Activated CD4-positive, alpha-beta T cell treated with anti-CD3 and anti-CD28 coated beads, Interleukin-2, amount 50 U/mL, for 48 hours (primary cell): ENCODE measurements around the gene ARL5C.

Experiments
- DNase-seq, 2 experiments: peaks; one replicate each; pipeline ENCODE4 v3.0.0-alpha.2; 2020

ARL5C gene

GRCh38 chr17:39166437-39167335 lies 725 bp upstream of the ARL5C start:
- DNase-seq: no peak

DNA sequence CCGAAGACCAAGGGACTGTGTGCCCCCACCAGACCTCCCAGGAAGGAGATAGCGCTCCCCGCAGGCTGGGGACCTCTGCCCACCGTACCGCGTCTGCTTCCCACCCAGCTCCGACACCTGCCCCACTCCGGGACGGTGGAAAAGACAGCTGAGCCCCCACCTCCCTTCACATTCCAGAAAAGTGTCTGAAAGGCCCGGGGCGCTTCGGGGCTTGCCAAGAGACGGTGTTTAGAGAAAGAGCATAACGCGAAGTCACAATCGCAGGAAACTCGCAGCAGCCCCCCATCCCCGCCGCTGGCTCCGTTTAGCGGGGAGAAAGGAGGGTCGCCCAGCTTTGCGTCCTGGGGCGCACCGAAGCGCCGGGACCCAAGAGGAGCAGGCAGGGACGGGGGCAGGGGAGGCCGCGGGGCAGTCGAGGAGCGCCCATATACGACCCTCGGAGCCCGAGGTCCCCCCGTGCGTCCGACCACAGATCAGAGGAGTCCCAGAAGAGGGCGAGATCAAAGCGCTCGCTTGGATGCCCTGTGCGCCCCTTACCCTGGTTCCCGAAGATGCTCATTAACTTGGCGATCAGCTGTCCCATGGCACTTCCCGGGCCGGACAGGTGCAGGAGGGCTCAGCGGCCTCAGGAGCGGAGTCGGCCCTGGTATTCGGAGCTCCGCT lies 652 bp downstream of the ARL5C start:
- DNase-seq: no peak

DNA sequence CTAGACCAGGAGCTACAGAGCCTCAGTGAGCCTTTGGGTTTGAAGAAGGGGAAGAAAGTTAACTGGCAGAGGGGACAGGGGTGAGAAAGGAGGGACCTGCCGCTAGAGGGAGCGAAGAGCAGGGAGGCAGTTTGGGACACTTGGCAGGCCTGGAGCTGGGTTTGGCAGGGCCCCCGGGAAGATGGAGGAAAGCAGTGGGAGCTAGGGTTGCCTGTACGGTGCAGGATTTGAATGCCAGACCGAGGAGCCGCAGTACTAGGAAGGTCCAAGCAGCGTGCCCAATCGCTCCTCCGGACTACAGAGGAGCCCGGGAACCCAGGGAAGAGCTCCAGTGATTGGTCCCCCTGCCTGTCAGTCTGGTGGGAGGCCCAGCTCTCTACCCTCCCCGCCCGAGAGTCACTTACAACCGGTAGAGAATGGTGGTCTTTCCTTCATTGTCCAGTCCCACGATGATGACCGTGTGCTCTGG lies 1.3 kb downstream of the ARL5C start:
- DNase-seq: peak; percentile 76 to 84

DNA sequence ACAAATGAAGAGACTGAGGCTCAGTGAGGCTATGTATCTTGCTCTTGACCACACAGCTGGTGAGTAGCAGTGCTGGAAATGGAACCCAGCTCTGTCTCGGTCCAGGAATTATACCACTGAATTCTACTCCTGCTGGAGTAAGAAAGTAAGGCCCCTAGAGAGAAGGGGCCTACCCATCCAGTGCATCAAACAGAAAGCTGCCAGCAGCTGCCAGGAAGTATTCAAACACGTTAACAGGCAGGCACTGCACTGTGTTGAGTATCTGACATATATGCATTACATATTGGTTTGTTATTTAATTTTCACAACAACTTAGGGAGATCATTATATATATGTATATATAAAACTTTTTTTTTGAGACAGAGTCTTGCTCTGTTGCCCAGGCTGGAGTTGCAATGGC lies 4.0 kb downstream of the ARL5C start:
- no peak for DNase-seq

GRCh38 chr17:39158623-39159022 lies 7.3 kb downstream of the ARL5C start:
- no peak for DNase-seq

DNA sequence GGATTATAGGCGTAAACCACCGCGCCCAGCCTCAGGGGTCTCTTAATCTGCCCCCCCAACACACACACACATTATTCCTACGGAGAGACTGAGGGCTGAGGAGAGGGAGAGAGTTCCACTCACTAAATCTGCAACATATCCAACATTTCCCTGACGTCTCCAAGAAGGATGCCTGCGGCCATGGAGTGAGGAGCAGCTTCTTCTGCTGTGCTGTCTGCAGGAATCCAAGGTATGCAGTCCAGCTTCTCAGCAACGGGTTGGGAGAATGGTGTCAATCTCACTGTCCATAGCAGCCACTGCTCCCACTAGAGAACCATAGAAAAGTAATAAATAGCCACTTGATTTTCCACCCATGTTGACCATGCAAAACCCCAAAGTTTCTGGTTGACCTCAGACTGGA lies 9.5 kb downstream of the ARL5C start:
- no peak for DNase-seq

DNA sequence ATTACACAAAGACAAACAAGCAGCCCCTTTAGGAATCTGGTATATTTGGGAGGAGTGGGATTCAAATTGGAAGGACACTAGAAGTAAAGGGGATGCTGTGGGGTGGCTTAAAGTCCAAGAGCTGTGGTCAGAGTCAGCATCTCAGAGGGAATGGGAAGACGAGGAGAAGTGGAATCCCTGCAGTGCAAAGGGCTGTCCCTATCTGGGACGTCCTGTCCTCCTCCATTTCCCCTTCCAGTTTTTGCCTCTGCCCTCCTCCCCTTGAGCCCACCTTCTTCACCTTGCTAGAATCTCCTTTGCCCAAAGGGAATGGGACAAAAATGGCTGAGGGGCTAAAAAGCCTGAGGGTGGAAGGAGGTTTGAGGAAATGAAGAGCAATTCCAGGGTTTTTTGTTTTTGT lies 10.3 kb downstream of the ARL5C start:
- DNase-seq: no peak

GRCh38 chr17:39153599-39154051 lies 12.3 kb downstream of the ARL5C start:
- DNase-seq: peak; percentile 95 to 96

GRCh38 chr17:39151943-39152818 lies 13.8 kb downstream of the ARL5C start:
- peak in 1 of 2 experiments; percentile 37 for DNase-seq

- DNase-seq: peak in 1 of 2 experiments; percentile 16
These were observed 14.6 kb downstream of the ARL5C start, which contains the start of gene PLXDC1 for GRCh38 chr17:39151150-39151942. PLXDC1 (minus strand) TSS chr17:39151637; CDS start chr17:39151437, 200 bp downstream.

DNA sequence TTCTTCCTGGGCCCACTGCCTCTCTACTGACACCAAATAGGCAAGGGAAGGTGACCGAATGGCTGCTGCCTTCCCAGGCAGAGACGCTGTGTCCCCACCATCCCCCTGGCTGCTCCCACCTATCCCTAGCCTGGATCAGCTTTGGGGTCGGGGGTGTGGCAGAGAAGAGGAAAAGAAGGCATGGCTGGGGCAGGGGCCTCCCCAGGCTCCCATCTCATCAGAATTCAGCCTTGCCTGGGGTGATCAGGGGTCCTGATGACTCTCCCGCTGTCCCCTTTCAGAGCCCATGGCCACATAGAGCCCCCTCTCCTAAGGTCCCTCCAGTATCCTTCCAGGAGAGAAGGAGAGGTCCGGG lies 15.2 kb downstream of the ARL5C start:
- DNase-seq: no peak

DNA sequence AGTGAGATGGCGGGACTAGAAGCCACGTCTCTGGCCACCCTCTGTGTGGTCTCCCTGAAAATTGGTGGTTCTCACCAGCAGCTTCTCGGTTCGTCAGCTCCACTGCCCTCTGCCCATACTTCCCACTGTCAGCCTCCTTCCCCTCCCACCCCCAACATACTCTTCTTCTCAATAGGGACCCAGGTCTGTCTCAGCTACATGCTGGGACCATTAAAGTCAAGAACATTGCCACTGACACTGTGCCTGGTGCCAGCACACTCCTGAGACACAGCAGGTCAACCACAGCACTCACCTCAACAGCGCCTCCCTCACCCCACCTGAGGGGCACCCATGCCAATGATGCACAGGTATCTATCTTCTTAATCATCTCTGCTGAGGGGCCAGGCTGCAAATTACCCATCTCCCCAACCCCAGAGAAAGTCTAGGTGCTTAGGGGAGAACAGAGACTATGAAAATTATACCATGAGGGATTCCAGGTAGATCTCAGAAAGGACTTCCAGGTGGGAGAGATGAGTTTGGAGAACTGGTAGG lies 15.8 kb downstream of the ARL5C start:
- DNase-seq: no peak

DNA sequence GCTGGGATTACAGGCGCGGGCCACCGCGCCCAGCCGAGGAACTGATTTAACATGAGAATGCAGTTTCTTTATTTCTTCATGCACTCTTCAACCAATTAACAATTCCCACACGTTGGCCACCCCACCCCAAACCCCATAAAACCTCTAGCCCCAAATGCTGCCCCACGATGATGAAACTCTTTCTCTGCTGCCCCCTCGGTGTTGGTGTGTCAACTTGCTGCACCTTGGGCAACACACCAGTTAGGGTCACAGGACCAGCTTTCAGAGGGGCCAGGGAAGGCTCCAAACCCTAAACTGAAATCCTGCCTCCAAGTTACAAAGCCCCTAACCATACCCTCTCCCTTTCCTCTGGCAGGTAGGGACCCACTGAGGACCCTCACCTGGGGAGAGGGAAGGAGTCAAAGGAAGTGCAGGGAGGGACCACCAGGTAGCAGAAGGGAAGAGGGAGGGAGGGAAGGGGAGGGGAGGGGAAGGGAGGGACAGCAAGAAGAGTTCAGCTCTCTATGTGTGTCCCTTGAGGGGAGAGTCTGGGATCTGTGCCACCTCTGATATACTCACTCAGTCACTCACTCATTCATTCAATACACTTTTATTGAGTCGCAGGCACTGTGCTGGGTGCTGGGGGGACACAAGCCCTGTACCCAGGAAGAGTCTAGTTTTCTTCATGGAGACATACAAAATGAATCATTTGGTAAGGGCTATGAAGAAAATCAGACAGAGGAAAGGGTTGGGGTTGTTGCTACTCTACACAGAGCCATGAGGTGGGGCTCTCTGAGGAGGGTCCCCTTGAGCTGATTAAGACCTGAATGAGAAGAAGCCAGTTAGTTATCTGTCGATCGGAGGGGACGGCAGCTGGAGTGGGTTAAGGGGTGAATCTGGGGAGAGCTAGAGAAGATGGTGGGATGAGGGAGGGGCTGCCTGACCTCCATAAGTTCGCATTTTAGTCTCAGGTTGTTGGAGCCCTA lies 18.5 kb downstream of the ARL5C start:
- no peak for DNase-seq

GRCh38 chr17:39146273-39146672 lies 19.7 kb downstream of the ARL5C start:
- DNase-seq: no peak

DNA sequence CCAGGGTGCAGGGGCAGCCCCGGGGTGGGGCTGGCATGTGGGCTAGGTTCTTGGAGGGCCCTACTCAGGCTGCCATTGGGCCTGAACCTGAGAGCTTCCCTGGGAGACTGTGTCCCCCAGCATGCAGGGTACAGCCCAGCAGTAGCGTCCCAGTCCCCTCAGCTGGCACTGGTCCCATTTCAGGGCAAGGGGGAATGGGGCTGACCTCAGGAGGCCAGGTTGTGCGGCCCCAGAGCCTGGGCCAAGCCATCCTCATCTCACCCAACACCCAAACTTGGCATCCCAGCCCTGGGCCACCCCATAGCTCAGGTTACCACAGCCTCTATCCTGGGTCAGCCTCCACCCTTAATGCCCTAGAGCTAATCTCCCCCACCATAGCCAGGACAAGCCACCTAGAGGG lies 20.8 kb downstream of the ARL5C start:
- DNase-seq: no peak

GRCh38 chr17:39144416-39144840 lies 21.5 kb downstream of the ARL5C start:
- DNase-seq: no peak

GRCh38 chr17:39143552-39144093 lies 22.3 kb downstream of the ARL5C start:
- DNase-seq: no peak

GRCh38 chr17:39141915-39142664 lies 23.9 kb downstream of the ARL5C start:
- no peak for DNase-seq

- DNase-seq: no peak
These were observed 24.7 kb downstream of the ARL5C start for GRCh38 chr17:39141294-39141693.
